MCF 10A (cell line): ENCODE data around the gene NRP1. TPM values are rescaled to one million over a fixed set of nuclear protein-coding genes. Genes with fewer than 3 reads are reported as not detected.

Experiments
- BruUV-seq: library from RNA; stranded (reverse); fragments of 400-500 nt; replicated peaks from 2 replicates; lab custom pipeline; 2021; lab: Mats Ljungman, UMichigan
- CTCF ChIA-PET: fragments of 300-600 bp; sonication (Branson Sonifier 250); formaldehyde crosslinking; extraction: SDS; loops from one replicate; lab custom pipeline; 2021; ENCODE audit warnings: antibody characterized with exemption, inconsistent platforms; lab: Yijun Ruan, JAX
- POLR2A ChIA-PET: fragments of 300-600, 350-650 bp; sonication (Branson Sonifier 250); formaldehyde crosslinking; extraction: SDS; loops from one replicate; lab custom pipeline; 2020; ENCODE audit warnings: antibody characterized with exemption, inconsistent platforms; lab: Yijun Ruan, JAX
- DNase-seq: peaks from one replicate; pipeline ENCODE4 v3.0.0-alpha.2; 2018; ENCODE audit not compliant: unreplicated experiment
- H3K27ac Mint-ChIP-seq: one replicate; pipeline ENCODE4 v1.8.0; 2022; ENCODE audit warnings: mild to moderate bottlenecking, low read depth, mixed read lengths; ENCODE audit not compliant: unreplicated experiment
- H3K27me3 Mint-ChIP-seq: one replicate; pipeline ENCODE4 v1.8.0; 2022; ENCODE audit warnings: mixed read lengths; ENCODE audit not compliant: insufficient read depth, unreplicated experiment
- H3K36me3 Mint-ChIP-seq: one replicate; pipeline ENCODE4 v1.8.0; 2022; ENCODE audit warnings: mild to moderate bottlenecking, moderate library complexity, mixed read lengths; ENCODE audit not compliant: insufficient read depth, unreplicated experiment
- H3K4me1 Mint-ChIP-seq: one replicate; pipeline ENCODE4 v1.8.0; 2022; ENCODE audit warnings: mixed read lengths; ENCODE audit not compliant: insufficient read depth, unreplicated experiment
- H3K4me3 Mint-ChIP-seq: one replicate; pipeline ENCODE4 v1.8.0; 2022; ENCODE audit warnings: mild to moderate bottlenecking, moderate library complexity, mixed read lengths; ENCODE audit not compliant: unreplicated experiment
- H3K9me3 Mint-ChIP-seq: one replicate; pipeline ENCODE4 v1.8.0; 2022; ENCODE audit warnings: mixed read lengths; ENCODE audit not compliant: unreplicated experiment
- intact Hi-C: fragments of 100-400 bp; cut with micrococcal nuclease; formaldehyde crosslinking; loops from 2 replicates; pipeline ENCODE4 v1.14.1; 2022
- total RNA-seq: library from RNA; stranded (reverse); gene quantifications from 2 replicates; pipeline ENCODE4 v1.2.3, GENCODE V29; 2022
- TF ChIP-seq, protein P1 (sequence below): fragments of 200-600 bp; IDR thresholded peaks from one replicate; pipeline ENCODE4 v1.8.0; 2022; ENCODE audit warnings: antibody characterized with exemption, mild to moderate bottlenecking; ENCODE audit not compliant: unreplicated experiment

NRP1 gene
- total RNA-seq, 1 experiment from 2014 or later, result 66.6 TPM

GRCh38 chr10:33345236-33345635 lies 10.8 kb upstream of the NRP1 start:
- Mint-ChIP-seq H3K4me1 (peaks cover 24% of the 10 kb centered on the region), H3K9me3 (no peaks in the 10 kb centered on the region), H3K4me3 (no peak overlapping the region), H3K36me3 (no peaks in the 10 kb centered on the region), H3K27ac (no peak overlapping the region), H3K27me3 (no peaks in the 10 kb centered on the region)
- intact Hi-C loops, result no loop called here
- ChIA-PET POLR2A (no interaction called here), CTCF (no interaction called here)
- no TSS peak for BruUV-seq
- no peak for DNase-seq
- TF ChIP-seq, protein P1, sequence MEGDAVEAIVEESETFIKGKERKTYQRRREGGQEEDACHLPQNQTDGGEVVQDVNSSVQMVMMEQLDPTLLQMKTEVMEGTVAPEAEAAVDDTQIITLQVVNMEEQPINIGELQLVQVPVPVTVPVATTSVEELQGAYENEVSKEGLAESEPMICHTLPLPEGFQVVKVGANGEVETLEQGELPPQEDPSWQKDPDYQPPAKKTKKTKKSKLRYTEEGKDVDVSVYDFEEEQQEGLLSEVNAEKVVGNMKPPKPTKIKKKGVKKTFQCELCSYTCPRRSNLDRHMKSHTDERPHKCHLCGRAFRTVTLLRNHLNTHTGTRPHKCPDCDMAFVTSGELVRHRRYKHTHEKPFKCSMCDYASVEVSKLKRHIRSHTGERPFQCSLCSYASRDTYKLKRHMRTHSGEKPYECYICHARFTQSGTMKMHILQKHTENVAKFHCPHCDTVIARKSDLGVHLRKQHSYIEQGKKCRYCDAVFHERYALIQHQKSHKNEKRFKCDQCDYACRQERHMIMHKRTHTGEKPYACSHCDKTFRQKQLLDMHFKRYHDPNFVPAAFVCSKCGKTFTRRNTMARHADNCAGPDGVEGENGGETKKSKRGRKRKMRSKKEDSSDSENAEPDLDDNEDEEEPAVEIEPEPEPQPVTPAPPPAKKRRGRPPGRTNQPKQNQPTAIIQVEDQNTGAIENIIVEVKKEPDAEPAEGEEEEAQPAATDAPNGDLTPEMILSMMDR, result no peak

DNA sequence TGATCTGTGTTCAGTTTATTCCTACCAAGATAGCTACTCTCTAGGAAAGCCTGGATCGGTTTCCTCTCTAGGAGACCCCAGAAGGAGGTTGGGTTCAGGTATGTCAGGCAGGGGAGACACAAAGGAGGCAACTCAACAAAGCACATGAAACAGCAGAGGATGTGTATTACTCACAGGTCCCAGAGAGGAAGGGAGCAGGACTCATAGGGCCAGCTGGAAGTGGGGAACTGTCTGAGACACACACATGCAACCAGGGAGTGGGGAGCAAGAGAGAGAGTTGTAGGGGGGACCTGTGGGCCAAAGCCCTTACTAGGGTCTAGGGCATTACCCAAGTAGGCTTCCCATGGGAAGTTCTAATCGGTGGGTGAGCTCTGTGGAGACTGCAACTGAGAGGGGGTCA lies 10.2 kb upstream of the NRP1 start:
- no TSS peak for BruUV-seq
- Mint-ChIP-seq H3K27me3 (no peaks in the 10 kb centered on the region), H3K4me3 (no peak overlapping the region), H3K4me1 (peaks cover 24% of the 10 kb centered on the region), H3K36me3 (no peaks in the 10 kb centered on the region), H3K27ac (no peak overlapping the region), H3K9me3 (no peaks in the 10 kb centered on the region)
- no peak for DNase-seq
- intact Hi-C loops, result no loop called here
- TF ChIP-seq, protein P1, result no peak
- POLR2A ChIA-PET, result interaction anchor here (1.0 kb wide), 1 partner anchor 1294 kb away, joined by 3 read pairs; no protein-coding TSS in a partner anchor
- CTCF ChIA-PET, result no interaction called here

DNA sequence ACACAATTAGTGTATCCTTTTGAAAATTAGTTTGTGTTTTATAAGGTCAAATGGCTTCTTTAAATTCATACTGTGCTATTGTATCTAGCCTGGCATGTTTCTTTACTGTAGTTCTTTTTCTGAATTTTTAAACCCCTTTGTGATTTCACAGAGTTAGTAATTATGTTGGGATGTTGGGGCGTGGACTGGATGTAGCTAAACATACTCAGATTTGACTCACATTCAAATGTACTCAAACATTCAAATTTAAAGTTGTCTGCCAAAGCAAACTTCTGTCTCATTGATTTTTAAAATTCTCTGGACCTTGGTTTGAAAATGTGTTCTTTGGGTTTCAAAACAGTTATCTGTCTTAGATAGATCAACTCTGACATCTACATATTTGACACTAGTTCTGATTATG lies 7.2 kb upstream of the NRP1 start:
- POLR2A ChIA-PET, result no interaction called here
- peaks cover 20% of the 10 kb centered on the region for H3K4me1 Mint-ChIP-seq
- H3K9me3 Mint-ChIP-seq, result no peaks in the 10 kb centered on the region
- intact Hi-C loops, result no loop called here
- H3K36me3 Mint-ChIP-seq, result no peaks in the 10 kb centered on the region
- H3K27me3 Mint-ChIP-seq, result no peaks in the 10 kb centered on the region
- peak; percentile 17 for DNase-seq
- TF ChIP-seq, protein P1, result no peak
- no TSS peak for BruUV-seq
- CTCF ChIA-PET, result interaction anchor here (0.7 kb wide), 1 partner anchor 1222 kb away, joined by 3 read pairs; no protein-coding TSS in a partner anchor
- peak overlapping the region; percentile 46 for H3K27ac Mint-ChIP-seq
- peak overlapping the region; percentile 39 for H3K4me3 Mint-ChIP-seq

DNA sequence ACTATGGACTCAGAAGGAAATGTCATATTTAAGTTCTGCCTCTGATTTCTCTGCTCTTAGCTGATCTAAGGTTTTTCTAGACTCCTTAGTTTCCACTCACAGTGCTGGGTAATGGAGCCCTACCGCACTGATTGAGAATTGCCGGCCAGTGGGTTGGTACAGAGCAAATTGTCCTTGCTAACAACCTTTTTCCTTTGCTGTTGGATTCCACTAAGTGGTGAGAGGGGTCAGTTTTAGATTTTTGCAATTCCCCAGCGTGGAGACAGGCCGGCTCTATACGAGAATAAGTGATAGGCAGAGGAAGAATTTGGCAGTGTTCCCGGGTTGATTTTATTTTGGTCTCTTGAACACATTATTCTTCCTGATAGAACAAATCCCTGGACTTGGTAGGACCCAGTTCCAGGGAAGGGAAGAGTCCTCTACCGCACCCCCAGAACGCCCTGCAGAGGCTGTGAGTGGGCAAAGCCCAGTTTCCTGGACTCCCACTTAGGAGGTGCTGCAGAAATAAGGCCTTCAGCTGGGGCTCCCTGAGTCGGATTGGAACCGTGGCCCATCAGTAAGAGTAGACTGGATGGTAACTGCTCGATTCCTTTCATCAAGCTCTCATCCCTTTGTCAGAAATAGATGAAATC lies 3.0 kb upstream of the NRP1 start:
- peaks cover 17% of the 10 kb centered on the region for H3K4me1 Mint-ChIP-seq
- no peaks in the 10 kb centered on the region for H3K9me3 Mint-ChIP-seq
- ChIA-PET POLR2A (no interaction called here), CTCF (no interaction called here)
- peak; percentile 16 for DNase-seq
- TF ChIP-seq, protein P1, result no peak
- H3K4me3 Mint-ChIP-seq, result peak overlapping the region; percentile 61
- H3K36me3 Mint-ChIP-seq, result no peaks in the 10 kb centered on the region
- H3K27ac Mint-ChIP-seq, result no peak overlapping the region
- no TSS peak for BruUV-seq
- no peaks in the 10 kb centered on the region for H3K27me3 Mint-ChIP-seq
- intact Hi-C loops, result loop anchor here (10.0 kb wide), 5 partner anchors 217 to 917 kb away; no protein-coding TSS in a partner anchor
